NCI-H2029 (cell line): ENCODE measurements around the gene TOMM22.

Experiments used
- DNase-seq: peaks from one replicate; lab custom pipeline; 2025; lab: John Stamatoyannopoulos, UW

TOMM22 gene

DNA sequence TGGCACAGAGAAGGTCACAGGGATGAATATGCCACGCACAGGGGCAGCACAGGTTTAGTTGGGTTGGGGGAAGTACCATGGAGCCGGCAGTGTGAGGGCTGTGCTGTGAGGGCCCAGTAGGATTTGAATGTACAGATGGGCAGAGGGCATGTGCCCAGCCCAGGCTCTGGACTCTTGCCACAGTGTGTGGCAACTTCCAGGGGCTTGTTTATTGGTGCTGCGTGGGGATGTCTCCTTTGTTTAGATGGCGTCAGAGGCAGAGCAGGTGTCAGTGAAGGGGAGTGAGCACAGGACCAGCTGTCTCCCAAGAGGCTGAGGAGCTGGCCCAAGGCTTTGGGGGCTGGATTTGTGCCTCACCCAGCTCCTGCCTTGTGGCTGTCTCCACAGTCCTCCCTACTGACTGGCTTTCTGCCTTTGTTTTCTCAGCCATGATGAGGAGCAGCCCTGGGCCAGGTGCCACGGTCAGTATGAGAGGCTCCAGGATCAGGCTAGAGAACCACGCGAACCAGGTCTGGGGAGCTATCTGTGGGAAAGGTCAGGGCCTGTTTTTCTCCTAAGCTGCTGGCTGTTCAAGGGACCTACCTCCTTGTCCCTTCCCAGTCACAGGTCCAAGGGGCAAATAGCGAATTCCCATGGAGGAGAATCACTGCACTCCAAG is 52.1 kb downstream of the TOMM22 start:
- peak; percentile 88 for DNase-seq

DNA sequence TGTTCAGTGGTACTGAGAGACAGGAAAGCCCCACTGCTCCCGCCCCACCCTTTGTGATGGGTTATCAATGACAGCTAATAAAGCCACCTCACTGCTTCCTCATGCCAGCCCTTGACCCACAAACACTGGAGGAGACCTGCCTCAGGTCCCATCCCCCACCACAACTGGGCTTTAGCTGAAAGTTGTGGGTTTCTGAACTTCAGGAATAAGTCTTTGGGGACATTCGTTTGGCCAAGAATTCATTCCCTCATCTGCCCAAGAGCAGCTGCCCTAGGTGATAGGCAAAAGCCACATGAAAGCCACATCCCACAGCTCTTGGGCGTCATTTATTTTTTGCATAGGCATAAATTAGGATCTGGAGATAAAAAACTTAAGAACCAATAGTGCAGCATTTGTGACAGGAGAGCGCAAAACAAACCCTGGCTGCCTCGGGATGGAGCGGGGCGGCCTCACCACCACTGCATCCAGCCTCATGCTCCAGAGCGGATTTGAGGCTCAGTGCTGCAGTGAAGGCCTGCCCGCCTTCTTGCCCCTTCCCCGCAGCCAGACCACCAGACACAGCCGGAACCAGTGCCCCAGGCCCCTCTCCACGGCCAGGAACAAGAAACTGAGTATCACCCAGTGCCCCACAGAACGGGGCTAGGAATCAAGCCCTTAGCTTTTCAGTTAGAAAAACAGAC is 52.8 kb downstream of the TOMM22 start:
- no peak for DNase-seq
